ENCODE results near the gene SLC17A7. TPM values are rescaled to one million over a fixed set of nuclear protein-coding genes. Genes with fewer than 3 reads are reported as not detected.

The SLC17A7 gene
- total RNA-seq, 1 donor = not detected

DNA sequence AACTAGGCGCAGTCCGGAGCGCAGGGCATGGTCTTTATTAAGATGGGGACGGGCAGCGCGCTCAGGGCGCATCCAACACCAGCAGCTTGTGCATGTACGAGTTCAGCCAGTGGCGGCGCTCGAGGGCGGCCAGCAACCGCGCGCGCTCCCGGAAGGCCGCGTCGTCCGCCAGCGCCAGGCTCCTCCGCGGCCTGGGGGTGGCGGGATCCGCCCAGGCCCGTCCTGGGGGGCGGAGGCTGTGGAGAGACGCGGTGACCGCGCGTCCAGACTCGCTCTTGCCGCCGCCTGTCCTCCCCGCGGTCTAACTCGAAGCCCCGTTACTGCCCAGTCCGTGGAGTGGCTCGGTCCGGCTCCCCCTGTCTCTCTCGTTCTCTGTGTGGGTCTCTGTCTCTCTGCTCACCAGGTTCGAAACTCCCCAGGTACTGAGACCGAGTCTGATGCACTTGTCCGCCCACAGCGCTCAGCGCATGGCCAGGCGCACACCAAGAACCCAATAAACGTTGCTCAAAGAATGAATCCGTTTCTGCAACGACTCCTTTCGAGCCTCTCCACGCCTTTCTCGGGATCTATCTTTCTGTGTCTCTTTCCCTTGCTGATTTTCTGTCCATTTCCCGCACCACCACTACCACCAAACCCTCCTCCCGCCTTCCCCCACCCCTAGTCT lies 18.8 kb downstream of the SLC17A7 start:
- TF ChIP-seq, protein P1, sequence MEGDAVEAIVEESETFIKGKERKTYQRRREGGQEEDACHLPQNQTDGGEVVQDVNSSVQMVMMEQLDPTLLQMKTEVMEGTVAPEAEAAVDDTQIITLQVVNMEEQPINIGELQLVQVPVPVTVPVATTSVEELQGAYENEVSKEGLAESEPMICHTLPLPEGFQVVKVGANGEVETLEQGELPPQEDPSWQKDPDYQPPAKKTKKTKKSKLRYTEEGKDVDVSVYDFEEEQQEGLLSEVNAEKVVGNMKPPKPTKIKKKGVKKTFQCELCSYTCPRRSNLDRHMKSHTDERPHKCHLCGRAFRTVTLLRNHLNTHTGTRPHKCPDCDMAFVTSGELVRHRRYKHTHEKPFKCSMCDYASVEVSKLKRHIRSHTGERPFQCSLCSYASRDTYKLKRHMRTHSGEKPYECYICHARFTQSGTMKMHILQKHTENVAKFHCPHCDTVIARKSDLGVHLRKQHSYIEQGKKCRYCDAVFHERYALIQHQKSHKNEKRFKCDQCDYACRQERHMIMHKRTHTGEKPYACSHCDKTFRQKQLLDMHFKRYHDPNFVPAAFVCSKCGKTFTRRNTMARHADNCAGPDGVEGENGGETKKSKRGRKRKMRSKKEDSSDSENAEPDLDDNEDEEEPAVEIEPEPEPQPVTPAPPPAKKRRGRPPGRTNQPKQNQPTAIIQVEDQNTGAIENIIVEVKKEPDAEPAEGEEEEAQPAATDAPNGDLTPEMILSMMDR (IDR thresholded peaks at IDR 0.05; ENCODE audit: insufficient read depth, low read length) = peak; percentile 33
- DNase-seq (ENCODE audit: low read depth) = peak; percentile 16
- peak overlapping the region; percentile 6 for H3K4me3 ChIP-seq (ENCODE audit: low read depth, low read length)

DNA sequence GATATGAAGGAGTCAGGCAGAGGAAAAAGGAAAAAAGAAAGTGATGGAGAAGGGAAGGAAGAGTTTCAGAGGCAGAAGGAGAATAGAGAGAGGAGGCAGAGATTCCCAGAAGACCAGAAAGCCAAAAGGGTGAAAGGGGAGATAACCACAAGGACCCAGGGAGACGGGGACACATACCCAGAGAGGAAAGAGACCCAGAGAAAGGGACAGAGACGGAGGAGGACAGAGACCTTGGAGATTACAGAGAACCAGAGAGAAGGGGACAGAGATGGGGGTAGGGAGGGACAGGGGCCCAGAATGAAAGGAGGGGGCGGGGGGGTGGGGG lies 19.5 kb downstream of the SLC17A7 start:
- TF ChIP-seq, protein P1 (IDR thresholded peaks at IDR 0.05; ENCODE audit: insufficient read depth, low read length) = no peak
- no peak for DNase-seq (ENCODE audit: low read depth)
- no peak overlapping the region for H3K4me3 ChIP-seq (ENCODE audit: low read depth, low read length)

DNA sequence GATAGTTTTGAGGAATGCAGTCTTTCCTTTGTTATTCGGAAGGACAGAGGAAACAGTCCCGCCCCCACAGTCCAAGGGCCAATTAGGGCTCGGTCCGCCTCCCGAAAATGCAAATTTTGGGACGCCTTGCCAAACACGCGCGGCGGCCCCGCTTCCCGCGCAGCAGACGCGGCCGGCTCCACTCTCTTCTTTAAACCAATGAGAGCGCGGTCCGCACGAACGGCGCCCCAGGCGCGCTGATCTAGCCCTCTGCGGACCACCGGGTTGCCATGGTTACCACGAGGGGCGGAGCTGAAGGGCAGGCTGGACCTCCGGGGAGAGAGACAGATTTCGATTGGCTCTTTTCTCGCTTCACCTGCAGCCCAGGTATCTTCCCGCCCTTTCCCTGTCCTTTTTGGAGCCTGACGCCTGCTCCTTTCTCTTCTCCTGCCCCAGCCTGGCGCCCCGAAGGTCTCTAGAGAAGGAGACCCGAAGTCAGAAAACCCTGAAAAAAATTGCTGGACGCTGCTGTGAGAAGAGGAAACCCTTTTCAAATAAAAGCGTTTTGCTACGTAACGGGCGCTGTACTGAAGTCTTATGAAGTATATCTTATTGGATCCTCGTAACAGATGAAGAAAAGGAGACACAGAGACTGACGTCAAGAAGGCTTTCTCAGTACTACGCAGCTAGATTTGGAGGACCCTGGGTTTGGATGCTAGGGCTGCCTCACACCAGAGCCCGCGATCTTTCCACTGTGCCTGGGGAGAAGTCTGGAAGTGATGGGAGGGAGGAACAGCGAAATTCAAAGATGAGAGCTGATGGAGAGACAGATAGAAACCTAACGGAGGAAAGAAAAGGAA lies 20.1 kb downstream of the SLC17A7 start:
- H3K4me3 ChIP-seq (ENCODE audit: low read depth, low read length) = peak overlapping the region; percentile 25
- TF ChIP-seq, protein P1 (IDR thresholded peaks at IDR 0.05; ENCODE audit: insufficient read depth, low read length) = no peak
- DNase-seq (ENCODE audit: low read depth) = peak; percentile 63

DNA sequence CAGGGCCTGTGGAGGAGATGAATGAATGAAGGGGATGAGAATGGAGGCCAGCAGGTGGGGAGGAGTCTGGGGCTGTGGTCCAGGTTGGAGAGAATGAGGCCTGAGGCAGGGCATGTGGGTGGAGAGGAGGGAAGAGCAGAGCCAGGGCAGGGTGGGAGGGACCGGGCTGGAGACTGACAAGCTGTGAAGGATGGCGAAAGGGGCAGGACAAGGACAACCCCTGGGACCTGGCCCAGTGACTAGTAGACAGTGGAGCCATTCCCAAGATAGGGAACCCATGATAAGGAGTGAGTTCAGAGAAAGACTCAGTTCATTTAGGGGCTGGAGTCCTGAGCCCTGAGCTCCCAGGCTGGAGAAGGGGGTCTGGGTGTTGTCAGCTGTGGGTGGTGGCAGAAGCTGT lies 21.1 kb downstream of the SLC17A7 start:
- no peak overlapping the region for H3K4me3 ChIP-seq (ENCODE audit: low read depth, low read length)
- no peak for DNase-seq (ENCODE audit: low read depth)
- TF ChIP-seq, protein P1 (IDR thresholded peaks at IDR 0.05; ENCODE audit: insufficient read depth, low read length) = no peak

DNA sequence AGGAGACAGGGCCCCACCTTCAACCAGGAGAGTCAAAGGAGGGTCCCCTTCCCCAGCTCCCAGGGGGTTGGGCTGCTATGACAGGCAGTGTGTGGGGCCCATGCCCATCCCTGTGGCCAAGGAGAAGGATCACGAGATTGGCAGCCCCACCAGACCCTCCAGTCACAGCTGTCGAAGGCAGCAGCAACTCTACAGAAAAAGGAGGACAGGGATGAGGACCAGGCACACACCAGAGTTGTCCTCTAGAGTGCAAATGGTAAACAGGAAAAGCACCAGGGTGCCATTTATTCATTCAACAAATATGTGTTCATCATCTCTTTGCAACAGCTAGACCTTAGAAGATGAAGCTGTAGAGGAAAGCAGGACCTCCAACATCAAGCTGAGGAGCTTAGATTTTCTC lies 22.2 kb downstream of the SLC17A7 start:
- TF ChIP-seq, protein P1 (IDR thresholded peaks at IDR 0.05; ENCODE audit: insufficient read depth, low read length) = no peak
- DNase-seq (ENCODE audit: low read depth) = no peak
- H3K4me3 ChIP-seq (ENCODE audit: low read depth, low read length) = no peak overlapping the region

DNA sequence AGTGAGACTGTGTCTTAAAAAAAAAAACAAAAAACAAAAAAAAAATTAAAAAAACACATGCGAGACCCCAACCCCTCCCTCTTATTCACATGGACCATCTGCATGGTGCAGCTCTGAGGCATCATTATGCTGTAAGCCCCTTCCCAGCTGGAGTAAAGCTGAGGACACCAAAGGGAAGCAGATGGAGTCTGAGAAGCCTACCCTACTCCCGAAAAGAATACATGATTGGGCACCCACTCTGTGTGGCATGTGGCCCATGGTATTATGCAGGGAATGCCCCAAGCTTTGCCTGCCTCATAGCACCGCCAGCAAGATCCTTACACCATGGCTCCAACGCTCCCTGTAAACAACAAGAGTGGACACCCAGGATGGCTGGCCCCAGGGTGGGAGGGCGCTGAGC lies 22.8 kb downstream of the SLC17A7 start:
- TF ChIP-seq, protein P1 (IDR thresholded peaks at IDR 0.05; ENCODE audit: insufficient read depth, low read length) = no peak
- no peak overlapping the region for H3K4me3 ChIP-seq (ENCODE audit: low read depth, low read length)
- no peak for DNase-seq (ENCODE audit: low read depth)
